ENCODE measurements around the gene ANKRD60. TPM values are rescaled to one million over a fixed set of nuclear protein-coding genes. Genes with fewer than 3 reads are reported as not detected.

ANKRD60 gene
- total and polyA plus RNA-seq, 2 experiments from 2014 or later: not detected

- Histone ChIP-seq H3K4me2 (ENCODE audit: unreplicated experiment) (no peak overlapping the region), H3K9me2 (ENCODE audit: insufficient read depth) (no peaks in the 10 kb centered on the region), H3K4me1 (ENCODE audit: insufficient read depth) (peaks cover 20% of the 10 kb centered on the region), H4K20me1 (ENCODE audit: insufficient read depth) (no peaks in the 10 kb centered on the region), H3K27ac (no peak overlapping the region), H3K27me3 (replicated peaks; ENCODE audit: insufficient read depth) (no peaks in the 10 kb centered on the region; the same call in 1 of the 2 replicates), H3K9ac (no peak overlapping the region), H2AFZ (no peak overlapping the region), H3K9me3 (ENCODE audit: low read depth) (no peaks in the 10 kb centered on the region), H3K4me3 (no peak overlapping the region), H3F3A (ENCODE audit: insufficient read depth) (peaks cover 20% of the 10 kb centered on the region), H3K79me2 (ENCODE audit: insufficient read depth) (no peaks in the 10 kb centered on the region), H3K36me3 (ENCODE audit: low read depth) (no peaks in the 10 kb centered on the region)
- no peak for TF ChIP-seq EZH2 (IDR thresholded peaks at IDR 0.05; ENCODE audit: insufficient read depth, poor library complexity, severe bottlenecking)
- TF ChIP-seq EZH2phosphoT487 (IDR thresholded peaks at IDR 0.05; ENCODE audit: insufficient read depth, low read depth): no peak
- WGBS, 2 experiments (ENCODE audit: low coverage in 1 of 2, low lambda C conversion rate in 2 of 2, missing lambda C conversion rate in 2 of 2): 69 to 73% methylated on average over 5 of the region's 5 CpGs
- DNase-seq: peak; percentile 47
- in situ Hi-C loops (cut with MboI): loop anchor here (25.0 kb wide), 1 partner anchor 1137 kb away; no protein-coding TSS in a partner anchor
These were observed 4.4 kb downstream of the ANKRD60 start for GRCh38 chr20:58224097-58224496.

GRCh38 chr20:58223358-58223941 is 5.0 kb downstream of the ANKRD60 start:
- H3K4me3 ChIP-seq: no peak overlapping the region
- H3K79me2 ChIP-seq (ENCODE audit: insufficient read depth): no peaks in the 10 kb centered on the region
- no peak overlapping the region for H3K9ac ChIP-seq
- no peak overlapping the region for H3K4me2 ChIP-seq (ENCODE audit: unreplicated experiment)
- H3K36me3 ChIP-seq (ENCODE audit: low read depth): no peaks in the 10 kb centered on the region
- TF ChIP-seq EZH2phosphoT487 (IDR thresholded peaks at IDR 0.05; ENCODE audit: insufficient read depth, low read depth): no peak
- TF ChIP-seq EZH2 (IDR thresholded peaks at IDR 0.05; ENCODE audit: insufficient read depth, poor library complexity, severe bottlenecking): no peak
- no peak overlapping the region for H3K27ac ChIP-seq
- H3K4me1 ChIP-seq (ENCODE audit: insufficient read depth): peaks cover 19% of the 10 kb centered on the region
- H2AFZ ChIP-seq: no peak overlapping the region
- peaks cover 20% of the 10 kb centered on the region for H3F3A ChIP-seq (ENCODE audit: insufficient read depth)
- H3K9me3 ChIP-seq (ENCODE audit: low read depth): no peaks in the 10 kb centered on the region
- in situ Hi-C loops (cut with MboI): loop anchor here (25.0 kb wide), 1 partner anchor 1136 kb away; no protein-coding TSS in a partner anchor
- no peaks in the 10 kb centered on the region; the same call in 1 of the 2 replicates for H3K27me3 ChIP-seq (replicated peaks; ENCODE audit: insufficient read depth)
- WGBS, 2 experiments (ENCODE audit: low coverage in 1 of 2, low lambda C conversion rate in 2 of 2, missing lambda C conversion rate in 2 of 2): 77 to 79% methylated on average over 8 of the region's 8 CpGs
- H3K9me2 ChIP-seq (ENCODE audit: insufficient read depth): no peaks in the 10 kb centered on the region
- no peaks in the 10 kb centered on the region for H4K20me1 ChIP-seq (ENCODE audit: insufficient read depth)
- DNase-seq: peak; percentile 23

- peaks cover 19% of the 10 kb centered on the region for H3K4me1 ChIP-seq (ENCODE audit: insufficient read depth)
- in situ Hi-C loops (cut with MboI): loop anchor here (25.0 kb wide), 1 partner anchor 1135 kb away; no protein-coding TSS in a partner anchor
- no peaks in the 10 kb centered on the region for H3K36me3 ChIP-seq (ENCODE audit: low read depth)
- DNase-seq: no peak
- H3K4me2 ChIP-seq (ENCODE audit: unreplicated experiment): no peak overlapping the region
- TF ChIP-seq EZH2 (IDR thresholded peaks at IDR 0.05; ENCODE audit: insufficient read depth, poor library complexity, severe bottlenecking) (no peak), EZH2phosphoT487 (IDR thresholded peaks at IDR 0.05; ENCODE audit: insufficient read depth, low read depth) (no peak)
- 57 to 58% methylated on average over 15 of the region's 15 CpGs for WGBS, 2 experiments (ENCODE audit: low coverage in 1 of 2, low lambda C conversion rate in 2 of 2, missing lambda C conversion rate in 2 of 2)
- no peak overlapping the region for H3K27ac ChIP-seq
- no peaks in the 10 kb centered on the region; the same call in none of the 2 replicates for H3K27me3 ChIP-seq (replicated peaks; ENCODE audit: insufficient read depth)
- H2AFZ ChIP-seq: no peak overlapping the region
- H3K9me2 ChIP-seq (ENCODE audit: insufficient read depth): no peaks in the 10 kb centered on the region
- H3K9ac ChIP-seq: no peak overlapping the region
- H3F3A ChIP-seq (ENCODE audit: insufficient read depth): peaks cover 20% of the 10 kb centered on the region
- no peaks in the 10 kb centered on the region for H3K9me3 ChIP-seq (ENCODE audit: low read depth)
- H4K20me1 ChIP-seq (ENCODE audit: insufficient read depth): no peaks in the 10 kb centered on the region
- H3K4me3 ChIP-seq: no peak overlapping the region
- H3K79me2 ChIP-seq (ENCODE audit: insufficient read depth): no peaks in the 10 kb centered on the region
These were observed 6.0 kb downstream of the ANKRD60 start for GRCh38 chr20:58222446-58222845.

GRCh38 chr20:58219342-58219700 is 9.1 kb downstream of the ANKRD60 start:
- in situ Hi-C loops (cut with MboI): loop anchor here (25.0 kb wide), 1 partner anchor 1132 kb away; no protein-coding TSS in a partner anchor
- H4K20me1 ChIP-seq (ENCODE audit: insufficient read depth): no peaks in the 10 kb centered on the region
- peak overlapping the region; percentile 37 for H3K27ac ChIP-seq
- no peaks in the 10 kb centered on the region for H3K9me3 ChIP-seq (ENCODE audit: low read depth)
- peak overlapping the region; percentile 29 for H3K4me2 ChIP-seq (ENCODE audit: unreplicated experiment)
- H3K79me2 ChIP-seq (ENCODE audit: insufficient read depth): no peaks in the 10 kb centered on the region
- DNase-seq: peak; percentile 88
- H3K36me3 ChIP-seq (ENCODE audit: low read depth): no peaks in the 10 kb centered on the region
- no peaks in the 10 kb centered on the region for H3K9me2 ChIP-seq (ENCODE audit: insufficient read depth)
- peaks cover 8% of the 10 kb centered on the region for H3K4me1 ChIP-seq (ENCODE audit: insufficient read depth)
- peak overlapping the region; percentile 39 for H3K4me3 ChIP-seq
- no peak overlapping the region for H2AFZ ChIP-seq
- WGBS, 2 experiments (ENCODE audit: low coverage in 1 of 2, low lambda C conversion rate in 2 of 2, missing lambda C conversion rate in 2 of 2): 7% methylated on average over 4 of the region's 4 CpGs
- H3F3A ChIP-seq (ENCODE audit: insufficient read depth): no peaks in the 10 kb centered on the region
- TF ChIP-seq EZH2 (IDR thresholded peaks at IDR 0.05; ENCODE audit: insufficient read depth, poor library complexity, severe bottlenecking) (no peak), EZH2phosphoT487 (IDR thresholded peaks at IDR 0.05; ENCODE audit: insufficient read depth, low read depth) (no peak)
- no peaks in the 10 kb centered on the region; the same call in none of the 2 replicates for H3K27me3 ChIP-seq (replicated peaks; ENCODE audit: insufficient read depth)
- peak overlapping the region; percentile 34; the same call in 1 of the 2 replicates for H3K9ac ChIP-seq
